Thymus (tissue), 11 donors: ENCODE measurements around the gene EIF1AX. TPM values are rescaled to one million over a fixed set of nuclear protein-coding genes. Genes with fewer than 3 reads are reported as not detected.
A peak's percentile ranks its signal among the peaks of the same experiment; 100 is the strongest.
"Not testable (repeated sequence)": the region's sequence is repeated elsewhere in the genome, so short reads cannot be mapped to it uniquely, and the experiment has no call there.

Experiments used
- DNase-seq, 9 donors: peaks; one replicate each; pipeline ENCODE4 v3.0.0-alpha.2; 2013; ENCODE audit warnings: low spot score in 9 of 9, low read depth in 6 of 9, missing footprints in 1 of 9
- H3K27ac ChIP-seq, 2 donors: one replicate each; pipeline ENCODE4 v1.5.1; 2013; ENCODE audit warnings: control low read depth in 1 of 2, low read depth in 1 of 2, low read length in 1 of 2, mild to moderate bottlenecking in 1 of 2, moderate library complexity in 1 of 2
- H3K27me3 ChIP-seq, 2 donors: one replicate each; pipeline ENCODE4 v1.5.1; 2013; ENCODE audit warnings: low read length in 1 of 2; ENCODE audit not compliant: control insufficient read depth in 2 of 2, insufficient read depth in 1 of 2
- H3K36me3 ChIP-seq, 2 donors: one replicate each; pipeline ENCODE4 v1.5.1; 2013; ENCODE audit warnings: low read length in 1 of 2, mild to moderate bottlenecking in 1 of 2, moderate library complexity in 1 of 2; ENCODE audit not compliant: control insufficient read depth in 2 of 2, insufficient read depth in 2 of 2
- H3K4me1 ChIP-seq, 2 donors: one replicate each; pipeline ENCODE4 v1.5.1; 2013; ENCODE audit warnings: low read length in 2 of 2; ENCODE audit not compliant: control insufficient read depth in 2 of 2, insufficient read depth in 2 of 2
- H3K4me3 ChIP-seq, 2 donors: one replicate each; pipeline ENCODE4 v1.5.1; 2013; ENCODE audit warnings: low read length in 2 of 2, control low read depth in 1 of 2, mild to moderate bottlenecking in 1 of 2
- H3K9me3 ChIP-seq, 2 donors: one replicate each; pipeline ENCODE4 v1.5.1; 2013; ENCODE audit warnings: low read length in 1 of 2, mild to moderate bottlenecking in 1 of 2; ENCODE audit not compliant: control insufficient read depth in 2 of 2, insufficient read depth in 1 of 2
- WGBS: extraction: QIAGEN DNeasy Blood & Tissue Kit; methylation state at CpG from one replicate; pipeline ENCODE4 v1.1.7; 2013; 5-methylcytosine and 5-hydroxymethylcytosine counted together
- polyA plus RNA-seq: library from polyadenylated mRNA; stranded (reverse); fragments of 200-250 nt; gene quantifications from one replicate; pipeline ENCODE4 v1.2.3, GENCODE V29; 2013
- total RNA-seq: library from RNA; stranded (reverse); fragments of 120-200 nt; gene quantifications from one replicate; pipeline ENCODE4 v1.2.4, GENCODE V29; 2013
- donor health status: healthy.

EIF1AX gene
- total and polyA plus RNA-seq, 2 donors = 40.5 to 45.3 TPM

DNA sequence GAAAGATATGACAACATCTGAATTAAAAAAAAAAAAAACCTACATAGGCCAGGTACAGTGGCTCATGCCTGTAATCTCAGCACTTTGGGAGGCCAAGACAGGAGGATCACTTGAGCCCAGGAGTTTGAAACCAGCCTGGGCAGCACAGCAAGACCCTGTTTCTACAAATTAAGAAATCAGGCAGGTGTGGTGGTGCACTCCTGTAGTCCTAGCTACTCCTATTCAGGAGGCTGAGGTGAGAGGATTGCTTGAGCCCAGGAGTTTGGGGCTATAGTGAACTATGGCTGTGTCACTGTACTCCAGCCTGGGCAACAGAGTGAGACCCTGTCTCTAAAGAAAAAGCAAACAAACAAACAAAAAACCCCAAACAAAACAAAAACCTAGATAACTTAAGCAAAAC, 20.9 kb upstream of the EIF1AX start:
- not testable (repeated sequence) for H3K27me3 ChIP-seq, H3K9me3 ChIP-seq, DNase-seq, H3K4me3 ChIP-seq, H3K4me1 ChIP-seq, H3K27ac ChIP-seq
- peaks cover 16 to 31% of the 10 kb centered on the region in 2 donors for H3K36me3 ChIP-seq

DNA sequence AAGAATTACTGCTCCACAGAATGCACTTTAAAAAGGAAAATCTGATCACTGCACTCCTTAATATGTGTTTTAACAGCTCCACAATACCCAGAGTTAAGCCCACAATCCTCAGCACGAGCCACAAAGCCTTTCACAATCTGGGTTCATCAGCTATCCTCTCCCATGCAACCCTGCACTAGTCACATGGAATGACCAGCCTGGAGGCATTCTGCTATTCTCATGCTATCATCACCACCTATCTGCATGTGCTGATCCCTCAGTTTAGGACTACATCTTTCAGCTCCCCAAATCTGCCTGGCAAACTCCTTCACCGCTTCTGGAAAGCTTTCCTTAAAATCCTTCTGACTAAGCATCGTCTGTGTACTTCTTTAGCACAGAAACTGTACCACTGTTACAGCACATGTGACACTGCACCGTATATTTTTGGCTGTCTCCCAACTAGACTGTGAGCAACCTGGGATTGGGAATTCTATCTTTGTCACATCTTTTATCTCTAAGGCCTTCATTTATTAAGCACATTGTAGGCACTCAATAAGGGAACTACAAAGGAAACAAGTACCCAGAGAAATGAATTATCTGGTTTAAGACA, 18.3 kb upstream of the EIF1AX start:
- H3K9me3 ChIP-seq = no peaks in the 10 kb centered on the region
- DNase-seq = no peak
- H3K4me3 ChIP-seq = no peak overlapping the region
- no peak overlapping the region for H3K27ac ChIP-seq
- no peaks in the 10 kb centered on the region for H3K4me1 ChIP-seq
- WGBS = 98% methylated on average over 4 of the region's 4 CpGs
- H3K27me3 ChIP-seq = no peaks in the 10 kb centered on the region
- peaks cover 16 to 37% of the 10 kb centered on the region in 2 donors for H3K36me3 ChIP-seq

DNA sequence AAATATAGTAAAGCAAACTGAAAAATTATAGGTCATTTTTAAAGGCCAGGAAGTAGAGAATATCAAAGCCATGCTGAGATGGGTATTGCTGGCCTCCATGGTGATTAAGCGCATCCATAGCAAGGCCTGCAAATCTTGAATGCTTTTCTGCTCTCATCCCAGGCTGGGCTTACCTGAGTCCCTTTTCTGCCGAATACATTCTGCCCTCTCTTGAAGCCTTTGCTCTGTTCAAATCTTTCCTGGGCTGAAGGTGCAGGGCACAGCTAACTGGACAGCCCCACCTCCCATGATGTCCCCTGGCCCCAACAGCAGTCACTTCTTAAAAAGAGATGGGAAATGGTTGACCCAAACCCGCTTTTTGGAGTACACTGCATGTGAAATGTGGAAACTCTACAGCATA, 10.1 kb upstream of the EIF1AX start:
- no peak overlapping the region for H3K4me3 ChIP-seq
- H3K36me3 ChIP-seq = peaks cover 4 to 26% of the 10 kb centered on the region in 2 donors
- WGBS = 94% methylated on average over 3 of the region's 3 CpGs
- H3K9me3 ChIP-seq = no peaks in the 10 kb centered on the region
- no peaks in the 10 kb centered on the region for H3K4me1 ChIP-seq
- no peak for DNase-seq
- H3K27me3 ChIP-seq = no peaks in the 10 kb centered on the region
- no peak overlapping the region for H3K27ac ChIP-seq

DNA sequence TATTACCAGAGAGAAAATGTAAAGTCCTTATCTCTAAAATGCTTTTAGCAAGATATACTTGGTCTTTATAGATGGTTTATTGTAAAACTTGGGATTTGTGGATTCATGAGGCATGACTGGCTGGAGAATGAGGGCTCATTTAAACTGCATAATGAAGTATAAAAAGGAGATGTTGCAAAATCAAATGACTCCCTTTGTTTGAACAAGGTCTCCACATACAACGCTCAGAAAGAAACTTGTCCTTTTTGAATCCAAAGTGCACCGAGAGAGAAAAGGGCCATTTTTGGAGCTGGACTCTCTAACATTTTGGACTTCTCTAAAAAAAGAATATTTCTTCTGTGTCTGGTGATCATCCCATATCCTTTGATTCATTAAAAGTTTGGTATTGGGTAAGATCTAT, 7.7 kb upstream of the EIF1AX start:
- Histone ChIP-seq H3K4me3 (no peak overlapping the region), H3K27me3 (no peaks in the 10 kb centered on the region), H3K4me1 (no peaks in the 10 kb centered on the region), H3K27ac (no peak overlapping the region), H3K9me3 (no peaks in the 10 kb centered on the region), H3K36me3 (peaks cover 4 to 12% of the 10 kb centered on the region in 2 donors)
- no peak for DNase-seq
- 98% methylated on average over 2 of the region's 2 CpGs for WGBS

DNA sequence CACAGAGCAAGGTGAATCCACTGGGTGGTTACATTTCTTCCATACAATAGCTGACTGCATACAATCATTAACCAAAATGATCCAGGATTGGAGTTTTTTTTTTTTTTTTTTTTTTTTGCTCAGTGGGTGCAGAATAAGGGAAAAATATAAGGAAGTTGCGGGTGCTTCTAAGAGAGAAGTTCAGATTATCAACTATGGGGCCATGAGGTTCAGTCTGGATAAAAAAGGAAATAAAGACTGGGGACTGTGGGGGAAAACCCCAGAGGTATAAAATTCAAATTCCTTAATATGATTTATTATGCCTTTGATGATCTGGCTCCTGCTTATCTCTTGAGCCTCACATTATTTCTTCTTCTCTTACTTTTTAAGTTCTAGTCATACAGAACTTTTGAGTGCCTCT, 5.9 kb upstream of the EIF1AX start:
- 100% methylated on average over 1 of the region's 1 CpG for WGBS
- no peak overlapping the region for H3K27ac ChIP-seq

DNA sequence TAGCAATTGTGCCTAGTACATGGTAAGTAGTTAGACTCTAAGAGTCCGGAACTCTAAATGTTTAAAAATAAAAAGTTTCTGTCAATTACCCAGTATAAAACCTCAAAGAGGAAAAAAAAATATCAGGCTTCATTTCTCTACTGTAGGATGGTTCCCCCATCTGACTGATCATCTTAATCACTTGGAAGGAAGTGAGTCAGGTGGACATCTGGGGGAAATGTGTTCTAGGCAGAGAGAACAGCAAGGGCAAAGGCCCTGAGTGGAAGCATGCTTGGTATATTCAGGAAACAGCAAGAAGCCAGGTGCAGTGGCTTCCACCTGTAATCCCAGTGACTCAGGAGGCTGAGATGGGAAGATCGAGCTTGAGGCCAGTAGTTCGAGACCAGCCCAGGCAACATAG, 2.9 kb upstream of the EIF1AX start:
- no peak overlapping the region for H3K4me3 ChIP-seq
- H3K27me3 ChIP-seq = no peaks in the 10 kb centered on the region
- no peaks in the 10 kb centered on the region for H3K9me3 ChIP-seq
- no peak for DNase-seq
- no peaks in the 10 kb centered on the region for H3K36me3 ChIP-seq
- H3K4me1 ChIP-seq = peaks cover 0 to 4% of the 10 kb centered on the region in 2 donors
- WGBS = 81% methylated on average over 3 of the region's 3 CpGs
- H3K27ac ChIP-seq = no peak overlapping the region

More for the DNA sequence above, 5.9 kb upstream of the EIF1AX start:
- H3K4me3 ChIP-seq = no peak overlapping the region
- H3K27me3 ChIP-seq = no peaks in the 10 kb centered on the region
- H3K4me1 ChIP-seq = no peaks in the 10 kb centered on the region
- DNase-seq = no peak
- peaks cover 4 to 6% of the 10 kb centered on the region in 2 donors for H3K36me3 ChIP-seq
- no peaks in the 10 kb centered on the region for H3K9me3 ChIP-seq

DNA sequence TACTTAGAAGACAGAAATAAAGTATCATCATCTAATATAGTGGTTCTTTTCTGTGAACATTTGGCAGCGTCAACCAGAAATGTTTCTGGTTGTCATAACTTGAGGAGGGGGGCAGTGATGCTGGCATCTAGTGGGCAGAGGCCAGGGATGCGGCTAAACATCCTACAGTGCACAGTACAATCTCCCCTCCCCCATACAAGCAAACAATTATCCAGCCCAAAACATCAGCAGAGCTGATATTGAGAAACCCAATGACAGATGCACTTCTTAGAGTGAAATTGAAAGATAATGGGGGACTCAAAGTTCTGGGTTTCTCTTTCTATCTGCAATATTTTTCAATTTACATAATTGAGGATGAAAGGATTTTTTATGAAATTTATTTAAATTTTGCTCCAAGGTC, 1.9 kb upstream of the EIF1AX start:
- Histone ChIP-seq H3K9me3 (no peaks in the 10 kb centered on the region), H3K27me3 (no peaks in the 10 kb centered on the region), H3K4me3 (no peak overlapping the region), H3K27ac (no peak overlapping the region), H3K36me3 (no peaks in the 10 kb centered on the region), H3K4me1 (peaks cover 0 to 7% of the 10 kb centered on the region in 2 donors)
- no peak for DNase-seq
- WGBS = 97% methylated on average over 2 of the region's 2 CpGs

DNA sequence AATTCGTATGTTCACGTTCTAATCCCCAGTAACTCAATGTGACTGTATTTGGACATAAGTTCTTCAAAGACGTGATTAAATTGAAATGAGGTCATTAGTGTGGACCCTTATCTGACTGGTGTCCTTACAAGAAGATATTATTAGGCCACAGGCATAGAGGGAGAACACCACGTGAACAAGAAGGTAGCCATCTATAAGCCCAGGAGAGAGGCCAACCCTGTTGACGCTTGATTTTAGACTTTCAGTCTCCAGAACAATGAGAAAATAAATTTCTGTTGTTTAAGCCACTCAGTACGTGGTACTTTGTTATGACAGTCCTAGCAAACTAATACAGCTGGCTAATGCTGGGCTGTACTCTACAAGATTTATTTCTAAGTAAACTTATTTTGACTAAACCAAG, 1.5 kb upstream of the EIF1AX start:
- no peaks in the 10 kb centered on the region for H3K9me3 ChIP-seq
- peaks cover 0 to 7% of the 10 kb centered on the region in 2 donors for H3K4me1 ChIP-seq
- DNase-seq = no peak
- 95% methylated on average over 6 of the region's 6 CpGs for WGBS
- H3K27me3 ChIP-seq = no peaks in the 10 kb centered on the region
- no peak overlapping the region for H3K27ac ChIP-seq
- H3K4me3 ChIP-seq = no peak overlapping the region
- H3K36me3 ChIP-seq = peaks cover 0 to 3% of the 10 kb centered on the region in 2 donors

DNA sequence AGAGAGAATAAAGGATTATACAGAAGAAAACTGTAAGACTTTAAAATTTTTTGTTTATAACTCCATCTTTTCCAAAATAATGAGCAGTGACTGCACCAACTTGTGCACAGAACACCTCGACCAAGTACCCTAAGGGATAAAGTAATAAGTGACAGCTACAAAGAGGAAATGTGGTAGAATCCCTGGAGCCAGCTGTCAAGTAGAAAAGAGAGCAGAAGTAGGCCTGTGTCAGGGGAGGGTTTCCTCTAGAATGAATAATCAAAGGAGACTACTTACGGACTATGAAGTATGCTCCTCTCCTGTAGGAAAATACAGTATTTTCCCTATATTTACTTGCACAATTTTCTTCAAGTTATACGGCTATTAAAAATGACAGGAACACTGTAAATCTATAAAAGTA, 1.2 kb downstream of the EIF1AX start:
- H3K36me3 ChIP-seq = peaks cover 3 to 22% of the 10 kb centered on the region in 2 donors
- peak overlapping the region; percentile 73 to 98 for H3K4me3 ChIP-seq
- peak in 5 of 9 donors; percentile 6 to 54 (median 16) for DNase-seq
- H3K27me3 ChIP-seq = no peaks in the 10 kb centered on the region
- H3K9me3 ChIP-seq = no peaks in the 10 kb centered on the region
- H3K27ac ChIP-seq = no peak overlapping the region
- WGBS = 2% methylated on average over 3 of the region's 3 CpGs
- H3K4me1 ChIP-seq = peaks cover 0 to 7% of the 10 kb centered on the region in 2 donors
